Glomerular visceral epithelial cell (primary cell): ENCODE results near the gene AVP.
A peak's percentile ranks its signal among the peaks of the same experiment; 100 is the strongest.
"Not testable (repeated sequence)": the region's sequence is repeated elsewhere in the genome, so short reads cannot be mapped to it uniquely, and the experiment has no call there.

Experiments
- DNase-seq: peaks from one replicate; pipeline ENCODE4 v3.0.0-alpha.2; 2016; ENCODE audit errors: extremely low spot score

AVP gene

GRCh38 chr20:3084283-3084985 lies at the start of gene AVP:
Gene AVP (minus strand): TSS chr20:3084724. CDS start chr20:3084674, 50 bp downstream.
- no peak for DNase-seq

- DNase-seq, result no peak
Observed at GRCh38 chr20:3134151-3134550, 49.6 kb upstream of the AVP start.

GRCh38 chr20:3133155-3133554 lies 48.6 kb upstream of the AVP start:
- DNase-seq, result no peak

- no peak for DNase-seq
Observed at GRCh38 chr20:3130051-3130600, 45.6 kb upstream of the AVP start.

- DNase-seq, result no peak
Observed at GRCh38 chr20:3129094-3129493, 44.6 kb upstream of the AVP start.

- DNase-seq, result no peak
Observed at GRCh38 chr20:3128275-3128984, 43.9 kb upstream of the AVP start.

- DNase-seq, result no peak
Observed at GRCh38 chr20:3126527-3126859, 42.0 kb upstream of the AVP start.

GRCh38 chr20:3125776-3126526 lies 41.4 kb upstream of the AVP start:
- DNase-seq, result not testable (repeated sequence)

- DNase-seq, result not testable (repeated sequence)
Observed at GRCh38 chr20:3124773-3125560, 40.4 kb upstream of the AVP start.

- DNase-seq, result not testable (repeated sequence)
Observed at GRCh38 chr20:3124163-3124562, 39.6 kb upstream of the AVP start.

GRCh38 chr20:3123542-3123941 lies 39.0 kb upstream of the AVP start:
- DNase-seq, result no peak

- DNase-seq, result no peak
Observed at GRCh38 chr20:3121955-3122610, 37.6 kb upstream of the AVP start.

GRCh38 chr20:3121271-3121911 lies 36.9 kb upstream of the AVP start:
- no peak for DNase-seq

GRCh38 chr20:3119044-3119443 lies 34.5 kb upstream of the AVP start:
- DNase-seq, result no peak

GRCh38 chr20:3117839-3118379 lies 33.4 kb upstream of the AVP start:
- peak; percentile 60 for DNase-seq

GRCh38 chr20:3116341-3116740 lies 31.8 kb upstream of the AVP start:
- DNase-seq, result no peak

GRCh38 chr20:3115190-3116107 lies 30.9 kb upstream of the AVP start:
- peak; percentile 75 for DNase-seq

- DNase-seq, result no peak
Observed at GRCh38 chr20:3111995-3112394, 27.5 kb upstream of the AVP start.

GRCh38 chr20:3111507-3111906 lies 27.0 kb upstream of the AVP start:
- no peak for DNase-seq
